ENCODE data around the gene PANK4.

Gene PANK4

GRCh38 chr1:2557482-2558400 is 31.3 kb upstream of the PANK4 start:
- H3K4me3 ChIP-seq (ENCODE audit: control insufficient read depth, low read depth, low read length) = no peak overlapping the region

GRCh38 chr1:2556678-2557481 is 30.5 kb upstream of the PANK4 start:
- TF ChIP-seq, protein P1, sequence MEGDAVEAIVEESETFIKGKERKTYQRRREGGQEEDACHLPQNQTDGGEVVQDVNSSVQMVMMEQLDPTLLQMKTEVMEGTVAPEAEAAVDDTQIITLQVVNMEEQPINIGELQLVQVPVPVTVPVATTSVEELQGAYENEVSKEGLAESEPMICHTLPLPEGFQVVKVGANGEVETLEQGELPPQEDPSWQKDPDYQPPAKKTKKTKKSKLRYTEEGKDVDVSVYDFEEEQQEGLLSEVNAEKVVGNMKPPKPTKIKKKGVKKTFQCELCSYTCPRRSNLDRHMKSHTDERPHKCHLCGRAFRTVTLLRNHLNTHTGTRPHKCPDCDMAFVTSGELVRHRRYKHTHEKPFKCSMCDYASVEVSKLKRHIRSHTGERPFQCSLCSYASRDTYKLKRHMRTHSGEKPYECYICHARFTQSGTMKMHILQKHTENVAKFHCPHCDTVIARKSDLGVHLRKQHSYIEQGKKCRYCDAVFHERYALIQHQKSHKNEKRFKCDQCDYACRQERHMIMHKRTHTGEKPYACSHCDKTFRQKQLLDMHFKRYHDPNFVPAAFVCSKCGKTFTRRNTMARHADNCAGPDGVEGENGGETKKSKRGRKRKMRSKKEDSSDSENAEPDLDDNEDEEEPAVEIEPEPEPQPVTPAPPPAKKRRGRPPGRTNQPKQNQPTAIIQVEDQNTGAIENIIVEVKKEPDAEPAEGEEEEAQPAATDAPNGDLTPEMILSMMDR (conservative IDR thresholded peaks at IDR 0.05; ENCODE audit: control insufficient read depth, insufficient read depth, low read depth, low read length) = no peak
- DNase-seq (ENCODE audit: low read depth) = no peak
- peak overlapping the region; percentile 54 for H3K4me3 ChIP-seq (ENCODE audit: control insufficient read depth, low read depth, low read length)

More at GRCh38 chr1:2557482-2558400, 31.3 kb upstream of the PANK4 start:
- no peak for DNase-seq (ENCODE audit: low read depth)
- TF ChIP-seq, protein P1 (conservative IDR thresholded peaks at IDR 0.05; ENCODE audit: control insufficient read depth, insufficient read depth, low read depth, low read length) = no peak

DNA sequence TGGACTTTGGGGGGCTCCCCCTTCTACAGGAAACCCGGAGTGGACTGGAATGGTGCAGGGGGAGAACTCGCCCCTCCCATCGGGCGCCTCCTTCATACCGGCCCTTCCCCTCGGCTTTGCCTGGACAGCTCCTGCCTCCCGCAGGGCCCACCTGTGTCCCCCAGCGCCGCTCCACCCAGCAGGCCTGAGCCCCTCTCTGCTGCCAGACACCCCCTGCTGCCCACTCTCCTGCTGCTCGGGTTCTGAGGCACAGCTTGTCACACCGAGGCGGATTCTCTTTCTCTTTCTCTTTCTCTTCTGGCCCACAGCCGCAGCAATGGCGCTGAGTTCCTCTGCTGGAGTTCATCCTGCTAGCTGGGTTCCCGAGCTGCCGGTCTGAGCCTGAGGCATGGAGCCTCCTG is 29.9 kb upstream of the PANK4 start, which contains the start of gene TNFRSF14:
Gene TNFRSF14 (plus strand): TSS at position 95 of the 401 bp plus-strand sequence. CDS start 294 bp downstream, at position 389.
- DNase-seq (ENCODE audit: low read depth) = peak; percentile 36
- TF ChIP-seq, protein P1 (conservative IDR thresholded peaks at IDR 0.05; ENCODE audit: control insufficient read depth, insufficient read depth, low read depth, low read length) = no peak
- peak within 1 kb of the TSS; percentile 54 for H3K4me3 ChIP-seq (ENCODE audit: control insufficient read depth, low read depth, low read length)

DNA sequence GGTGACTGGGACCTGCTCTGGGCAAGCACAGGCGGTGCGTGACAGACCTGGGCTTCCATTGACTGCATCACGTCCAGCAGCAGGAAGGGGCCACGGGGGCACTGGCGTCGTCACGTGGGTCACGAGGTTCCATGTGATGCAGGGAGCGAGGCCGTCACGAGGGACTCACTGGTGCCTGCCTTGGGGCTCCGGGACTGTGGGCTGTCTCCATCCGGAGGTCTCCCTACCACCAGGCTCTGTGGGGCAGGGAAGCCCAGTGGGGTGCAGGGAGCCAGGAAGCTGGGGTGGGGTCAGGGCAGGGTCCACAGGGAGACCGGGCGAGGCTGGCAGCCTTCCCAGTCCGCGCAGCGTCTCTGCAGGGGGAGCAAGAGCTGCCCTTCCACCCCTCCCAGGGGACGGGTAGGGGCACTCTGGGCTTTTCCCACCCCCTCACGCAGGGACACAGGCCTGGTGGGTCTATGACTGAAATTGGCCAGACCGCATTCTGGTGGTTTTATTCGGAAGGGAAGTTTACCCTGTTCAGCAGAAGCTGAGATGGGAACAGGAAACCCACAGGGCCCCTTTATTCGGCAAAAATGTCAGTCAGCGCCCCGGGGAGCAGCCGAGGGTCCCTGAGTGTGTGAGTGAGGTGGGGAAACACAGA is 29.4 kb upstream of the PANK4 start:
- TF ChIP-seq, protein P1 (conservative IDR thresholded peaks at IDR 0.05; ENCODE audit: control insufficient read depth, insufficient read depth, low read depth, low read length) = no peak
- peak; percentile 45 for DNase-seq (ENCODE audit: low read depth)

DNA sequence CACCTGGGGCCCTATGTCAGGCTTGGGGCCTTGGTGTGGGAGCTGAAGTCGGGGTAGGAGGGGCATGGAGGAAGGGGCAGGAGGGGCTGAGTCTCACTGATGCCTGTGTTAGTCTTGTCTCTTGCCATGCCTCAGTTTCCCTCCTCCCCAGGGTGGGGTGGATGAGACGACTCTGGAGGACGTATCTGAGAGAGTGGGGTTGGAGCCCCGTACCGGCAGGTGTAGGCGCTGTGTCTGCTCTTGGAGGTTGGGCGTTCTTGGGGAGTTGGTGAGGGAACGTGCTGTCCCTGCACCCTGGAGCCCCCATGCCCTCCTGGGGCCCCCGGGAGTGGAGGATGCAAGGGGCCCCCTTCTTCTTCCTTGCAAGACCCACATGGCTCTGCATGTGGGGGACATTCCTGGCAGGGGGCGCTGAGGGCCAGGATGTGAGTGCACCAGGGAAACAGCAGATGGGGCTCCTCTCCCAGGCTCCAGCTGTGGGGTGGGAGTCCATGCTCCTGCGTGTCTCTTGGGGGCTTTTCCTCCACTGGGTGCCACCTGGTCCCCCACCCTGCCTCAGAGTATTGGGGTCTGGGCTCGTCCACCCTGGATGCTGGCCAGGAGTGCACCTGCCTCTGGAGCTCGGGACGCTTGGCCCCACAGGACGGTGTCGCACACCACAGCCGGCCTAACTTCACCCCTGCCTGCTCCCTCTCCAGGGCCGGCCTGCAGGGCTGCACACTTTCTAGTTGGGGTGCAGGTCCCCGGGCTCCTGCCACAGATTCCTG is 28.4 kb upstream of the PANK4 start:
- H3K4me3 ChIP-seq (ENCODE audit: control insufficient read depth, low read depth, low read length) = no peak overlapping the region
- no peak for DNase-seq (ENCODE audit: low read depth)

More for the DNA sequence above, 29.4 kb upstream of the PANK4 start:
- peak overlapping the region; percentile 54 for H3K4me3 ChIP-seq (ENCODE audit: control insufficient read depth, low read depth, low read length)

More for the DNA sequence above, 28.4 kb upstream of the PANK4 start:
- TF ChIP-seq, protein P1 (conservative IDR thresholded peaks at IDR 0.05; ENCODE audit: control insufficient read depth, insufficient read depth, low read depth, low read length) = peak; percentile 29
